ENCODE results near the gene TNIK.

TNIK gene

DNA sequence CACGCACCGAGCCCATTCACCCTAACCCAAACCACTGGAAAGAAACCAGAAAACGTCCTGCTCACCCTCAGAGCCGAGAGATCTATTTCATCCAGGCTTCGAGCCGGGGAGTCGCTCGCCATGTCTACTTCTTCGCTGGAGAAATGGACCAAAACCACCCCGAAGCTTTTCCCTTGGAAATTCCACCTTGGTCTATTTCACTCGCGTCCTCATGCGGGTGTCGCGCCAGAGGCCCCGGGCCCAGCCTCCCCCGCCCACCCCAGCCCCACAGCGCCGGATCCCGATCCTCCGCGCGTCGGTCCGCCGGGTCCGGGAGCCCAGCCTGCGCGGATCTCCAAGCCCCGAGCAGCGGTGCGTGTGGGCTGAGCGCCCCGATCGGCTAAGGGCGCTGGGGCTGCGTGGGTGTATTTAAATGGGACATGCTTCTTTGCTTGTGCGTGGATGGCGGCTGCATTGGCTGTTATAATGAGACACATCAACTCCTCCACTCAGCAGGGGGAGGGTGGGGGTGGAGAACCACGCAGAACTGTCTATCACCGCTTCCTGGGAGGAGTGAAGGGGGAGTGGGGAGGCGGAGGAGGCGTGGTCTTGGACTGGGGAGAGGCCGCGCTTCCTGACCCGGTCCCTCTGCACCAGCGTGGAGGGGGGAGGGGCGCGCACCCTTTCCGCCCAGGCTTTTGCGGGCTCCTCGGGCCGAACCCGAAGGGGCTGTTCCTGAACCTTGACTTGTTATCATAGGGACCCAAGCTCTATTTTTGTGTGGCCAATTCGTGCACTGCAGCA, at the start of gene TNIK:
Gene TNIK, minus strand, starts transcription at position 464 of the 783 bp plus-strand sequence. Its CDS starts 342 bp downstream, at position 122.
- peak; percentile 88 for DNase-seq
- in situ Hi-C loops (cut with HindIII; ENCODE audit: low pct_ligation_motif_present, low pct_unique_long_range_greater_than_20kb, low sequenced_read_pairs) = no loop called here

DNA sequence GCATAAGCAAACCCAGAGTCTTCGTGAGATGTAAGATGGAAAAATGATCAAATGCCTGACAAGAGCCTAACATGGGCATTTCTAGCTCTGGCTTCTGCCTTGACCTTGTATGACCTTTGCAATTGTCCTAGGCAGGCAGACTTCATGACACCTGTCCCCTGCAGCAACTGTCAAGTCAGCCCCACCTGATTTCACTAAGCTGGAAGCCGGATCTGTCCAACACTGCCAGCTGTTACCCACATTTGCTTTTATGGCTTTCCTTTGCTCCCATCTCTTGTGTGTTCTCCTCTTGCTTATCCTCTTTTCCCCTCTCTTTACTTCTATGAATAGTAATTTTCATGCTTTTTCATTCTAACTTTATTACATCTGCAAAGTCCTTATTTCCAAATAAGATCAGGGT, 48.5 kb upstream of the TNIK start:
- in situ Hi-C loops (cut with HindIII; ENCODE audit: low pct_ligation_motif_present, low pct_unique_long_range_greater_than_20kb, low sequenced_read_pairs) = no loop called here
- no peak for DNase-seq

DNA sequence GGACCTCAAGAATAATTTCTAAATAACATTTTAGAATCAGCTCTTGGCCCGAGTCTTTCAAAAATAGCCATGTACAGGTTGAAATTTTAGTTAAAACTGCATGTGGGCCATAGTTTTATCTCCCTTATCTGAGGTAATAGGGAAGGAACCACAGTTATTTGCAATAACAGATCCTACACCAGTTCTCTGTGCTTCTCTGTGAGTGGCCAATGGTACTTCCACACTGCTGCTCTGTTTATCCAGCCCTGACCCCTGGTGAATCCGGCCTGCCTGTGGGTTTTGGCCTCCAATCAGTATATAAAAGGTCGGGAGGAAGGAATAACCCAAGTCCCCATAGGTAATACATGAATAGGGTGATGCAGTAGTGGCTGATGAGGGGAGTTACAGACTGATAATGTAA, 48.0 kb upstream of the TNIK start:
- DNase-seq = no peak
- in situ Hi-C loops (cut with HindIII; ENCODE audit: low pct_ligation_motif_present, low pct_unique_long_range_greater_than_20kb, low sequenced_read_pairs) = no loop called here

DNA sequence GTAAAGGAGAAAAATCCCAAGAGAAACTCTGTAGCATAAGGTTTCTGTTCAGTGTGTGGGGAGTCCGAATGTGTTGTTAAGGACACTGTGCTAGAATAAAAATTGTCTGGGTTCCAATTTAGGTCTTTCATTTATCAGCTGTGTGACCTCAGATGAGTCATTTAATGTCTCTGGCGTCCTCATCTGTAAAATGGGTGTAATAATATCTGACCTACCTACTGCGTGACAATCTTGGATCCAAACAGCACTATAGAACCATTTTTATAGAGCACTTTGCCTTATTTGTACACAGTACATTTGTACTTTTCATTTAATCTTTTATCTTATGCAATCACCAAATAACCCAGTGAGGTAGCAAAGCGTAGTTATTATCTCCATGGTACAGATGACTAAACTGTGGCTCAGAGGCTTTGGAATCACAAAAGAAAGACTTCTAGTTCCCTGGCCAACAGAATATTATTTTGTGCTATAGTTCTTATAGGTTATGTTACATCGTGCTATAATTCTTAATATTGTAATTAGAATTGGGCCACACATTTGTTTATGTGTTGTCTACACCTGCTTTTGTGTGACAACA, 46.6 kb upstream of the TNIK start:
- no peak for DNase-seq
- in situ Hi-C loops (cut with HindIII; ENCODE audit: low pct_ligation_motif_present, low pct_unique_long_range_greater_than_20kb, low sequenced_read_pairs) = no loop called here

DNA sequence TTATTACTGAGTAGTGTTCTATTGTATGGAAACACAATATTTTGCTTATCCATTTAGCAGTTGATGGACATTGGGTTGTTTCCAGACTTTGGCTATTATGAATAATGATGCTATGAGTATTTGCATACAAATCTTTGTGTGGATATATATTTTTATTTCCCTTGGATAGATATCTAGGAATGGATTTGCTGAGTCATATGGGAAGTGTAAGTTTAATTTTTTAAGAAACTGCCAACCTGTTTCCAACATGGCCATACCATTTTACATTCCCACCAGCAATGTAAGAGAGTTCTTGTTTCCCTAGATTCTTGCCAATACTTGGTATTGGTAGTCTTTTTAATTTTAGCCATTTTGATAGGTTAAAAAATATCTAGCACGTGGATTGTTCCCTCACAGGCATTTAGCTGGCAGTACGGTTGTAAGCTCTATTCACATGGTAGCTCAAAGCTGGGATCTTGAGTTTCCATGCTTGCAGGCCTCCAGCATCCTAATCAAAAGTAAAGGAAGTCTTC, 45.7 kb upstream of the TNIK start:
- in situ Hi-C loops (cut with HindIII; ENCODE audit: low pct_ligation_motif_present, low pct_unique_long_range_greater_than_20kb, low sequenced_read_pairs) = no loop called here

DNA sequence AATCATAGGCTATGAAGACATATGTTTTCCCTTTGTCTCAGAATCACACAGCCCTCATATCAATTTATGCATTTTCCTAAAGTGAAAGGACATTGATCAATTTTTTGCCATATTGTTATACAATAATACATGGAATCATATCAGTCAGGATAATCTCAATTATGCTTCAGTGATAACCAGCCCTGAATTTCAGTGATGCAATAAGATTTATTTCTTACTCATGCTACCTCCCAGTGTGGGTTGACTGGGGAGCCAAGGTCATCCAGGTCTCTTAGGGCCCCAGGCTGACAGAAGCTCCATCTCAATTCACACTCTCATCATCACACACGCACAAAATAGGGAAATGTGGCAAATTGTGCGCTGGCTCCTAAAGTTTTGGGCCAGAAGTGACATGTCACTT, 44.2 kb upstream of the TNIK start:
- no peak for DNase-seq
- in situ Hi-C loops (cut with HindIII; ENCODE audit: low pct_ligation_motif_present, low pct_unique_long_range_greater_than_20kb, low sequenced_read_pairs) = no loop called here

More for the DNA sequence above, 45.7 kb upstream of the TNIK start:
- no peak for DNase-seq

DNA sequence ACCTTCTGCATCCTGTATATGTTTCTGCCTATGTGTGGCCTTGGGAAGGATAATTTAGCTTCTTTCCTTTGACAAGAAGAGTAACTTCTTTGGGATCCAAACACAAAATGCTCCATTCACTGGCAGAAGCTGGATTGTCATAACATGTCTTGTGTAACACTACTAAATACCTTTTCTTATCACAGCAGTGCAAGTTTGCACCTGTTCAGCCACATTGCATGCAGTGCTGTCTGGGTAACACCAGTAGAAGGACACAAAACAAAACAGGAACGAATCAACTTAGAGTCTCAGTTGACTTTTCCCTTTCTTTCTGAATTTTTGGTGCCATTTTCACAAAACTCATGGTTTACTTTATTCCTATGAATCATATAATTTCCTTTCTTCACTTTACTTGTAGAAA, 43.6 kb upstream of the TNIK start:
- DNase-seq = no peak
- in situ Hi-C loops (cut with HindIII; ENCODE audit: low pct_ligation_motif_present, low pct_unique_long_range_greater_than_20kb, low sequenced_read_pairs) = no loop called here

DNA sequence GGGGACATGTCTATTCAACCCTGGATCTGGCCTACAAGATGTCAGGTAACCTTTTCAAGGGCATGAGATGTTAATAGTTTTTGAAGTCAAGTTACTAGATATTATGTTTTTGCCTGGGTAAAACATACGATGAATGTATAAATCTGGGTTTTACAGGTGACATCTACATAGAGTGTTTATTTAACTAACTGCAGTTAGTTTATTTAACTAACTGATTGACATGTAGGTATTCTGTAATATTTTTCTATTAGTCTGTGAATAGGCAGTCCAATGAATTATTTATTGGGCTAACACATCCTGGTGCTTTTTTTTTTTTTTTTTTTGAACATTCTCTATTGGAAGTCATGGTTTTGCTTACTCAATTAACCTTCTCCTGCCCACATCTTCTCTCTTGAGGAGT, 38.7 kb upstream of the TNIK start:
- in situ Hi-C loops (cut with HindIII; ENCODE audit: low pct_ligation_motif_present, low pct_unique_long_range_greater_than_20kb, low sequenced_read_pairs) = no loop called here
- DNase-seq = no peak

DNA sequence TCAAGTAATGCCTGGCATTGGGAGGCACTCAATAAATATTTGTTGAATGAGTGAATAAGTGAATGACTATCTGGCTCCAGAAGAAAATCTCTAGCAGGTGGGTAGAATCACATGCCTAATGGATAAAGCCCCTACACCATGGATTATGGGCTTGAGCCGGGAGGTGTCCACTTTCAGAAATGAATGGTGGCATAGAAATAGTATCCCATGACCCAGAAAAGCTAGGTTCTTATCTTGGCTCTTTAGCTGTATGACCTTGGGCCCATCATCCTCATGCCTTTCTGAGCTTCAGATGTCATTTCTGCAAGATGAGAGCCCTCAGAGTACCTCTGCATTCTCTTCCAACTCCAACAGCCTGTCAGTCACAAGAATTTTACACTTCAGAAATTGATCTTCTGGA, 37.3 kb upstream of the TNIK start:
- no peak for DNase-seq
- in situ Hi-C loops (cut with HindIII; ENCODE audit: low pct_ligation_motif_present, low pct_unique_long_range_greater_than_20kb, low sequenced_read_pairs) = no loop called here

DNA sequence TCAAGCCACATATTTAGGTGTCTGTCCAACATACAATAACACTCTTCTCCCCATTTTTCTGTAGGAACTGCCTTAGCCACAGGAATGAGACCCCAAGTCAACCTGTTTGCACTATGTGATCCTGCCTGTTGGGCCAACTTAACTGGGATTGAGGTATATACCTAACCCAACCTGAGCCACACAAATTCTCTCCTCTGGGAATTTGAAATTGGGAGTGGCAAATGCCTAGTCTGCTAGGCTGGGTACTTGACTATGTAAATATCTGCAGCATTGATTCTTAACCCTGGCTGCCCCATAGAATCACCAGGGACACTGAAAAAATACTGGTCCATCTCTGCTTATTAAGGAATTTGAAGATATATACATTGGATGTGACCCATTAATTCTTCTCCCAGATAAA, 35.2 kb upstream of the TNIK start:
- in situ Hi-C loops (cut with HindIII; ENCODE audit: low pct_ligation_motif_present, low pct_unique_long_range_greater_than_20kb, low sequenced_read_pairs) = no loop called here
- DNase-seq = no peak

DNA sequence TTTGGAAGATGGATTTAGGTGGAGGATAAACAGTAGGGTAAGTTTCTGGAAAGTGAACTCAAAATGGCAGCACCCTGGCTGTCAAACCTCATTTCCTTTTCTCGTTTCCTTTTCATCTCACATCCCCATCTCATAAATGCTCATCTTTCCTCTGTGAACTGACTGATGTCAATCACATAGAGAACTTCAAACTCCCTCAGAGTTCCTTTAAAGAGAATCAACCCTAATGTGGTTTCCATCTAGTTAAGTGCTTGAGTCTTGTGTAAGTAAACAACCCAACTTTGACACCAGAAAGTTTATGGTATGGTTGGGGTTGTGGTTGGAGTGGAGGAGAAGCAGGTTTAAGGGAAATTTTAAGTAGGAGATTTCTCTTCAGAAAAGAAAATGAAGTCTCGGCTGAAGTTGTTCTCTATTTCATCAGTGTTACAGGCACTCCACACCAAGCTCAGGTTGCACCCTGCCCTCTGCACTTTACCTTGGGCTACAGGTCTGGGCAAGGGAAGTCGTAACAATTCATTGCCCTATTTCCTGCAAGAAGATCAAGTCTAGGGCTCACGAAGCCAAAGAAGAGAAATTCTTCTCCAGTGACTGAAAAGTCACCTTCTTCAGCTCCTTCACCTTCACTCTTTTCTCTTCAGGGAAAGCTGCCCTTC, 34.4 kb upstream of the TNIK start:
- in situ Hi-C loops (cut with HindIII; ENCODE audit: low pct_ligation_motif_present, low pct_unique_long_range_greater_than_20kb, low sequenced_read_pairs) = no loop called here
- DNase-seq = no peak

DNA sequence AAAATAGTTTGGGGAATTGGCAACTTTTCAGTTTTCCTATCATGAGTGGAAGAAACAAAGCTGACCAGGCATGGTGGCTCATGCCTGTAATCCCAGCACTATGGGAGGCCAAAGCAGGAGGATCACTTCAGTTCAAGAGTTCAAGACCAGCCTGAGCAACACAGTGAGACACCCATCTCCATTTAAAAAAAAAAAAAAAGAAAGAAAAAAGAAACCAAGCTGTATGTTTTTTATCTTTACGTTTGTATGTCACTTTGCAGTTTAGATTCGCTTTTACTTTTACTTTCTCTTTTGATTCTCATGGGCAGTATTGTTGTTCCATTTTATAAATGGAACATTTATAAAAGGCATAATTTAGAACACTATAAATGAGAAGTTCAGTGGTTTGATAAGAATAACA, 31.2 kb upstream of the TNIK start:
- no peak for DNase-seq
- in situ Hi-C loops (cut with HindIII; ENCODE audit: low pct_ligation_motif_present, low pct_unique_long_range_greater_than_20kb, low sequenced_read_pairs) = no loop called here

DNA sequence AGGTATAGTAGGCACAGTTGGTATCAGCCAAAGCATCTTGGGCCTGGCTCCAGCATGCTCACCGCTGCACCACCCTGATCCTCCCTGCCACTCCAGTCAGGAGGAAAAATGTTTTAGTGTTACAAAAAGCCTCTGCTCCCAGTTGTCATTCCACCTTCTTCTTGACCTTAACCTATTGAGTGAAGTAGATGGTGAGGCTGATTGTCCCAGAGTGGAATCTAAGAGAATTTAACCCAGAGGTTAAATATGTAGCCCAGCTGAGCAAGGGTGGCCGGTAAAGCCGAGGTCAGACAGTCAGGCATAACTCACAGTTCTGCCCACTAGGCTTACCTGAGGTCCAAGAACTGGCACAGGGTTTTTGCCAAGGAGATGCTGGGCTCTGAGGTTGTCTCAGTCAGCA, 30.7 kb upstream of the TNIK start:
- in situ Hi-C loops (cut with HindIII; ENCODE audit: low pct_ligation_motif_present, low pct_unique_long_range_greater_than_20kb, low sequenced_read_pairs) = no loop called here
- no peak for DNase-seq

DNA sequence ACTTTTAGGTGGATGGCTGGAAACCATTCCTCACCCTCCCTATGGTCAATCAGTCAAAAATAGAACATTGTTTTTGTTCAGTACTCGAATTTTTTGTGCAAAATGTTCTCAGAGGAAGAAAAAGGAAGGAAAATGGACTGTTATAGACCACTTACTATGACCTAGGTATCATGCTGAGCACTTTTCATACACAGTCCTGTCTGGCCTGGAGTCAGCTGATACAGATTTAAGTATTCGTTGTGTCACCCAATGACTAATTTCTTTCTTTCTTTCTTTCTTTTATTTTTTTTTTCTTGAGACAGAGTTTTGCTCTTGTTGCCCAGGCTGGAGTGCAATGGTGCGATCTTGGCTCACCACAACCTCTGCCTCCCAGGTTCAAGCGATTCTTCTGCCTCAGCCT, 29.1 kb upstream of the TNIK start:
- DNase-seq = no peak
- in situ Hi-C loops (cut with HindIII; ENCODE audit: low pct_ligation_motif_present, low pct_unique_long_range_greater_than_20kb, low sequenced_read_pairs) = no loop called here

DNA sequence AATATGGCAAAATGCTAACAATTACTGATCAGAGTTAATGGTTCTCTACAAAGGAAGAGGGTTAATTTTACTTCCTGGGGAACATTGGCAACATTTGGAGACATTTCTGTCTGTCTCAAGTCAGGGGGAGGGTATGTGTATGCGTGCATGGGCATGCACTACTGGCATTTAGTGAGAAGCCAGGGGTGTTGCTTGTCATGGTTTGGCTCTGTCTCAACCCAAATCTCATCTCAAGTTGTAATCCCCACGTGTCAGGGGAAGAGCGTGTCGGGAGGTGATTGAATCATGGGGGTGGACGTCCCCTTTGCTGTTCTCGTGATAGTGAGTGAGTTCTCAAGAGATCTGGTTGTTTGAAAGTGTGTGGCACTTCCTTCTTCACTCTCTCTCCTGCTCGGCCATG, 28.3 kb upstream of the TNIK start:
- in situ Hi-C loops (cut with HindIII; ENCODE audit: low pct_ligation_motif_present, low pct_unique_long_range_greater_than_20kb, low sequenced_read_pairs) = no loop called here
- no peak for DNase-seq

DNA sequence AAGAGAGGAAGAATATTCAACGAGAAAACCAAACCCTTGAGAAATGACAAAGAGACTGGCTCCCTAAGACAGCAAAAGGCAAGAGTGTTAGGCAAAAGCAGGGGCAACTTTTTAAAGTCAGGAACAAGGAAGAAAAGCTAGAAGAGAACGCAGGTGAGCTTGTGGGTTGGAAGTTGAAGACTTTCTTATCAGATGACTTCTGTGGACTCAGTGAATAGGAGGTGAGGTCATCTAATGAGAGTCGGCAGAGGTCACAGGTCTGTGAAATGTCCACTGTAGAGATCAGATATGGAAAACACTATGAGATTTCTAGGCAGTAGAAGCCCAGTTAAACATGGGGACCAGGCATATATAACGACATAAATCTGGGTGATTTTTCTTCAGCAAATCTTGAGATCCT, 27.2 kb upstream of the TNIK start:
- in situ Hi-C loops (cut with HindIII; ENCODE audit: low pct_ligation_motif_present, low pct_unique_long_range_greater_than_20kb, low sequenced_read_pairs) = no loop called here
- DNase-seq = no peak

DNA sequence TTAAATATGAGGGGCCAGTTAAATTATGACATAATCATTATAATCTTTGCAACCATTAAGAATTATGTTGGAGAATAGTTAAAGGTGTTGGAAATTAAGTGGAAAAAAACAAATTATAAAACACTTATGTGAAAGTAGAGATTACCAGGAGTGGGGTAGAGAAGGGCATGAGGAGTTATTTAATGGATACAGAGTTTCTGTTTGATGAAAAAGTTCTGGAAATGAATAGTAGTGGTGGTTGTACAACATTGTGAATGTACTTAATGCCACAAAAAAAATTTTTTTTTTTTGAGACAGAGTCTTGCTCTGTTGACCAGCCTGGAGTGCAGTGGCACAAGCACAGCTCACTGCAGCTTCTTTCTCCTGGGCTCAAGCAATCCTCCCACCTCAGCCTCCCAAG, 25.1 kb upstream of the TNIK start:
- DNase-seq = no peak
- in situ Hi-C loops (cut with HindIII; ENCODE audit: low pct_ligation_motif_present, low pct_unique_long_range_greater_than_20kb, low sequenced_read_pairs) = no loop called here

DNA sequence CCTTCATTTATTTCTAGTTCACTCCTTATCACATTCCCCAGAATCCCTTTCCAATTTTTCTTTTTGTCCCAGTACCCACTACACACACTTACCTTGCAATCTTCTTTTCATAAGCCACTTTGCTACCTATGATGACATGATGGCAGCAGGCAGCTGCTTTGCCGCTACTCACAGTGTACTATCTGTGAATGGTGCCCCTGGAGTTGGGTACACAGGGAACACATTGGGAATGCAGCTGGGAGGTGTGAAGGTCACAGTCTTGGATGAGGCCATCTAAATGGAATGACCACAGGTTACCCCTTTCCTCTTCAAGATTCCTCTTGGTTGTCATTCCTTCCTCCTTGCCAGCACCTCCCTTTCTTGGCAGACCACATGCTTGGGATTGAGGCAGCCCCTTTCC, 20.8 kb upstream of the TNIK start:
- in situ Hi-C loops (cut with HindIII; ENCODE audit: low pct_ligation_motif_present, low pct_unique_long_range_greater_than_20kb, low sequenced_read_pairs) = no loop called here
- DNase-seq = no peak

DNA sequence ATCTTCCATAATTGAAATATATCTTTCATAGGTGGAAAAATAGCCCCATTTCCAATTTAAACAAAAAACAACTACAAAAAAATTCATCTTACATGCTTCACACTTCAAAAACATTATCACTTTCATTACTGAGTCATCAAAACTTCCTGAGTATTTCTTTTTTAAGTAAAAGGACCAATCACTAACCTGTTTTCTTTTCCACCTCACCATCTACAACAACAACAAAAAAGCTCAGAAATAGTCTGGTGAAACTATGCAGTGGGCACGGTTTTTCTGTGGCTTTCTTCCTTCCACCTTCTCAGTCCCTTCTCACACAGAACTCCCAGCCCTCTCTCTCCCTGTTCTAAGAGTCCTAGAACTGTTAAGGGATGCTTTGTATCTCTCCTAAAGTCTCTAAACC, 20.3 kb upstream of the TNIK start:
- in situ Hi-C loops (cut with HindIII; ENCODE audit: low pct_ligation_motif_present, low pct_unique_long_range_greater_than_20kb, low sequenced_read_pairs) = no loop called here
- no peak for DNase-seq

All from ACHN (cell line).